ENCODE results near the gene ALG1.
"Not testable (repeated sequence)": the region's sequence is repeated elsewhere in the genome, so short reads cannot be mapped to it uniquely, and the experiment has no call there.

GRCh38 chr16:5103296-5104032 lies 31.8 kb downstream of the ALG1 start:
- not testable (repeated sequence) for TF ChIP-seq PPARA (CRISPR knock-in tag; IDR thresholded peaks at IDR 0.05; ENCODE audit: borderline replicate concordance); PATZ1 (CRISPR knock-in tag; IDR thresholded peaks at IDR 0.05; ENCODE audit: borderline replicate concordance); CSDC2 (CRISPR knock-in tag; IDR thresholded peaks at IDR 0.05); CSRNP3 (CRISPR knock-in tag; IDR thresholded peaks at IDR 0.05); RARB (CRISPR knock-in tag; IDR thresholded peaks at IDR 0.05); ESRRG (CRISPR knock-in tag; IDR thresholded peaks at IDR 0.05)

Measured in SK-N-SH treated with all-trans-retinoic acid at 6 μM for 48 hours (cell line).